Measurements from ENCODE around the gene DNER. TPM values are rescaled to one million over a fixed set of nuclear protein-coding genes. Genes with fewer than 3 reads are reported as not detected.

Gene DNER
- total RNA-seq, 2 experiments from 2014 or later: not detected

- H3K27me3 Mint-ChIP-seq: peaks cover 10% of the 10 kb centered on the region
- intact Hi-C loops (cut with micrococcal nuclease): no loop called here
- DNase-seq (no peak), ATAC-seq (no peak)
- no peak for TF ChIP-seq CTCF (IDR thresholded peaks at IDR 0.05)
- no peak overlapping the region for H3K27ac Mint-ChIP-seq
- H3K9me3 Mint-ChIP-seq: no peaks in the 10 kb centered on the region
- no peak overlapping the region for H3K4me3 Mint-ChIP-seq
- no peaks in the 10 kb centered on the region for H3K36me3 Mint-ChIP-seq (ENCODE audit: low read depth)
- ChIA-PET POLR2A (no interaction called here), CTCF (no interaction called here)
- no peaks in the 10 kb centered on the region for H3K4me1 Mint-ChIP-seq (ENCODE audit: low read depth)
Measured at GRCh38 chr2:229601936-229602335, 112.4 kb downstream of the DNER start.

- intact Hi-C loops (cut with micrococcal nuclease): no loop called here
- POLR2A ChIA-PET: no interaction called here
- Mint-ChIP-seq H3K27ac (no peak overlapping the region), H3K36me3 (ENCODE audit: low read depth) (no peaks in the 10 kb centered on the region), H3K27me3 (peaks cover 12% of the 10 kb centered on the region), H3K4me1 (ENCODE audit: low read depth) (no peaks in the 10 kb centered on the region), H3K4me3 (no peak overlapping the region), H3K9me3 (no peaks in the 10 kb centered on the region)
- ATAC-seq: no peak
- DNase-seq: no peak
- no peak for TF ChIP-seq CTCF (IDR thresholded peaks at IDR 0.05)
- CTCF ChIA-PET: no interaction called here
Measured at GRCh38 chr2:229601396-229601795, 113.0 kb downstream of the DNER start.

- ATAC-seq: no peak
- no peaks in the 10 kb centered on the region for H3K9me3 Mint-ChIP-seq
- TF ChIP-seq CTCF (IDR thresholded peaks at IDR 0.05): no peak
Measured at GRCh38 chr2:229598227-229598626, 116.1 kb downstream of the DNER start.

DNA sequence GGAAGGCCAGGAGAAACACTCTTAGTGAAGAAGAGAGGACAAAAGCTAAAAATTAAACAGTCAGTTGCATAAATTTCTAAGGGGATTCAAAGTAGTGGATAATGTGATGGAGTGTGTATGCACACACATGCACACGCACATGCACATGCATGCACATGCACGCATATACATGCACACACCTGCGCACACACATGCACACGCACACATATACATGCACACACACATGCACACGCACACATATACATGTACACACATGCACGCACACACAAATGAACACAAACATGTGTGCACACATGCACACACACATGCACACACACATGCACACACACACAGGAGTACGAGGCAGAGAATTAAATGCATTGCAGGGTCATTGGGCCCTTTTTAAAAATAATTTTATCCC, 117.6 kb downstream of the DNER start:
- DNase-seq: no peak
- Mint-ChIP-seq H3K9me3 (no peaks in the 10 kb centered on the region), H3K4me1 (ENCODE audit: low read depth) (no peaks in the 10 kb centered on the region), H3K27ac (no peak overlapping the region), H3K27me3 (peaks cover 9% of the 10 kb centered on the region), H3K36me3 (ENCODE audit: low read depth) (no peaks in the 10 kb centered on the region), H3K4me3 (no peak overlapping the region)
- no peak for ATAC-seq
- TF ChIP-seq CTCF (IDR thresholded peaks at IDR 0.05): no peak
- POLR2A ChIA-PET: no interaction called here
- CTCF ChIA-PET: interaction anchor here (1.7 kb wide), 1 partner anchor 10 kb away, joined by 6 read pairs; no protein-coding TSS in a partner anchor
- intact Hi-C loops (cut with micrococcal nuclease): no loop called here

More at GRCh38 chr2:229598227-229598626, 116.1 kb downstream of the DNER start:
- H3K4me1 Mint-ChIP-seq (ENCODE audit: low read depth): no peaks in the 10 kb centered on the region
- no peak overlapping the region for H3K4me3 Mint-ChIP-seq
- H3K27ac Mint-ChIP-seq: no peak overlapping the region
- peaks cover 10% of the 10 kb centered on the region for H3K27me3 Mint-ChIP-seq
- H3K36me3 Mint-ChIP-seq (ENCODE audit: low read depth): no peaks in the 10 kb centered on the region
- CTCF ChIA-PET: no interaction called here
- POLR2A ChIA-PET: no interaction called here
- intact Hi-C loops (cut with micrococcal nuclease): no loop called here
- DNase-seq: no peak

GRCh38 chr2:229591611-229592010, 122.7 kb downstream of the DNER start:
- Mint-ChIP-seq H3K27me3 (peaks cover 7% of the 10 kb centered on the region), H3K4me3 (no peak overlapping the region), H3K27ac (no peak overlapping the region), H3K4me1 (ENCODE audit: low read depth) (no peaks in the 10 kb centered on the region), H3K36me3 (ENCODE audit: low read depth) (no peaks in the 10 kb centered on the region), H3K9me3 (no peaks in the 10 kb centered on the region)
- no peak for DNase-seq
- intact Hi-C loops (cut with micrococcal nuclease): no loop called here
- TF ChIP-seq CTCF (IDR thresholded peaks at IDR 0.05): no peak
- ChIA-PET CTCF (no interaction called here), POLR2A (no interaction called here)
- no peak for ATAC-seq

Measured in activated CD8-positive, alpha-beta T cell treated with anti-CD3 and anti-CD28 coated beads for 36 hours (primary cell).